Measurements from ENCODE around the gene IMPACT.

Gene IMPACT

GRCh38 chr18:24502667-24503523, 76.4 kb downstream of the IMPACT start:
- Histone ChIP-seq H3K79me2 (ENCODE audit: control insufficient read depth, low read length) (no peaks in the 10 kb centered on the region), H4K20me1 (ENCODE audit: control insufficient read depth, insufficient read depth, low read depth, low read length) (no peaks in the 10 kb centered on the region), H3K4me1 (ENCODE audit: control insufficient read depth, low read length) (no peaks in the 10 kb centered on the region), H3F3A (ENCODE audit: control insufficient read depth, insufficient read depth) (no peaks in the 10 kb centered on the region), H3K9me3 (ENCODE audit: control insufficient read depth, insufficient read depth, low read length) (no peaks in the 10 kb centered on the region), H3K27me3 (ENCODE audit: control insufficient read depth, low read length) (no peaks in the 10 kb centered on the region; the same call in 1 of the 2 replicates), H3K4me2 (ENCODE audit: low read length) (no peak overlapping the region), H3K9me2 (replicated peaks; ENCODE audit: control insufficient read depth, low read length) (no peaks in the 10 kb centered on the region), H3K27ac (ENCODE audit: low read depth, low read length) (no peak overlapping the region), H3K36me3 (ENCODE audit: control insufficient read depth, low read length) (no peaks in the 10 kb centered on the region), H3K4me3 (ENCODE audit: low read length) (no peak overlapping the region)
- TF ChIP-seq CTCF (IDR thresholded peaks at IDR 0.05; ENCODE audit: low read depth, low read length, poor library complexity, severe bottlenecking) (no peak), EZH2phosphoT487 (IDR thresholded peaks at IDR 0.05; ENCODE audit: borderline replicate concordance, low read length) (no peak)

Measured in DOHH2 (cell line).